IMR-90 (cell line): ENCODE results near the gene MRPL19. TPM values are rescaled to one million over a fixed set of nuclear protein-coding genes. Genes with fewer than 3 reads are reported as not detected.

Experiments used
- ATAC-seq: fragments of 200-7000 bp; cut with Tn5 transposase; 2 replicates; pipeline ENCODE4 v1.9.1; 2020; ENCODE audit warnings: low read depth, mild to moderate bottlenecking, moderate library complexity
- BruUV-seq: library from RNA; stranded (reverse); fragments of 400-500 nt; replicated peaks from 2 replicates; lab custom pipeline; 2021; lab: Mats Ljungman, UMichigan
- CTCF ChIA-PET: fragments of 300-600 bp; formaldehyde crosslinking; extraction: SDS; loops from one replicate; lab custom pipeline; 2021; ENCODE audit warnings: antibody characterized with exemption; lab: Yijun Ruan, JAX
- POLR2A ChIA-PET: fragments of 300-600 bp; sonication (Branson Sonifier 250); formaldehyde crosslinking; loops from one replicate; lab custom pipeline; 2022; ENCODE audit warnings: antibody characterized with exemption; ENCODE audit not compliant: unreplicated experiment; lab: Charles Lee
- DNase-seq: peaks from one replicate; pipeline ENCODE4 v3.0.0; 2013
- H2AFZ ChIP-seq: replicated peaks from 2 replicates; pipeline ENCODE3; 2013; ENCODE audit warnings: low read length, mild to moderate bottlenecking; ENCODE audit not compliant: poor library complexity
- H2AK5ac ChIP-seq: 2 replicates; pipeline ENCODE4 v1.6.1; 2013; ENCODE audit warnings: low read depth, low read length, inconsistent platforms
- H2AK9ac ChIP-seq: replicated peaks from 2 replicates; pipeline ENCODE3; 2013; ENCODE audit warnings: mild to moderate bottlenecking, low read depth, low read length, moderate library complexity; ENCODE audit not compliant: poor library complexity
- H2BK120ac ChIP-seq: 2 replicates; pipeline ENCODE4 v1.6.1; 2013; ENCODE audit warnings: low read depth, low read length, inconsistent platforms
- H2BK15ac ChIP-seq: 3 replicates; pipeline ENCODE4 v1.6.1; 2013; ENCODE audit warnings: low read depth, low read length, inconsistent platforms
- H2BK20ac ChIP-seq: 2 replicates; pipeline ENCODE4 v1.6.1; 2013; ENCODE audit warnings: low read depth, mild to moderate bottlenecking, inconsistent platforms, low read length, moderate library complexity
- H2BK5ac ChIP-seq: 2 replicates; pipeline ENCODE4 v1.6.1; 2013; ENCODE audit warnings: mild to moderate bottlenecking, low read depth, low read length, inconsistent platforms; ENCODE audit not compliant: poor library complexity, severe bottlenecking
- H3K14ac ChIP-seq: replicated peaks from 2 replicates; pipeline ENCODE4 v1.6.1; 2013; ENCODE audit warnings: low read depth, low read length, inconsistent platforms
- H3K18ac ChIP-seq: 2 replicates; pipeline ENCODE4 v1.6.1; 2013; ENCODE audit warnings: low read depth, low read length, control low read depth
- H3K23ac ChIP-seq: 2 replicates; pipeline ENCODE4 v1.6.1; 2013; ENCODE audit warnings: low read depth, low read length, inconsistent platforms
- H3K27ac ChIP-seq: 2 replicates; pipeline ENCODE4 v1.5.1; 2013; ENCODE audit warnings: mild to moderate bottlenecking, control low read depth, low read length; ENCODE audit not compliant: insufficient read depth
- H3K27me3 ChIP-seq: 2 replicates; pipeline ENCODE4 v1.6.1; 2013; ENCODE audit warnings: low read length; ENCODE audit not compliant: control insufficient read depth, insufficient read depth
- H3K36me3 ChIP-seq: 2 replicates; pipeline ENCODE4 v1.6.1; 2013; ENCODE audit warnings: low read length, mixed read lengths; ENCODE audit not compliant: control insufficient read depth, insufficient read depth
- H3K4ac ChIP-seq: 2 replicates; pipeline ENCODE4 v1.6.1; 2013; ENCODE audit warnings: low read depth, low read length, inconsistent platforms
- H3K4me1 ChIP-seq: 2 replicates; pipeline ENCODE4 v1.6.1; 2013; ENCODE audit warnings: low read length, mixed read lengths; ENCODE audit not compliant: control insufficient read depth, insufficient read depth
- H3K4me2 ChIP-seq: 2 replicates; pipeline ENCODE4 v1.6.1; 2013; ENCODE audit warnings: low read depth, mild to moderate bottlenecking, control low read depth, low read length, moderate library complexity
- H3K4me3 ChIP-seq: 2 replicates; pipeline ENCODE4 v1.5.1; 2013; ENCODE audit warnings: low read depth, mild to moderate bottlenecking, control low read depth, low read length, moderate library complexity; ENCODE audit not compliant: insufficient read depth
- H3K56ac ChIP-seq: 2 replicates; pipeline ENCODE4 v1.6.1; 2013; ENCODE audit warnings: low read length, inconsistent platforms; ENCODE audit not compliant: insufficient read depth; ENCODE audit errors: extremely low read depth
- H3K79me1 ChIP-seq, 2 experiments: 2 replicates each; pipeline ENCODE4 v1.6.1; 2013; ENCODE audit warnings: low read length in 2 of 2, inconsistent platforms in 1 of 2, low read depth in 1 of 2
- H3K9ac ChIP-seq: 2 replicates; pipeline ENCODE4 v1.6.1; 2013; ENCODE audit warnings: low read depth, low read length, control low read depth
- H3K9me1 ChIP-seq: 2 replicates; pipeline ENCODE4 v1.6.1; 2013; ENCODE audit warnings: low read length, inconsistent platforms; ENCODE audit not compliant: insufficient read depth
- H3K9me3 ChIP-seq: 2 replicates; pipeline ENCODE4 v1.6.1; 2013; ENCODE audit warnings: low read length; ENCODE audit not compliant: control insufficient read depth, insufficient read depth
- H4K20me1 ChIP-seq: 2 replicates; pipeline ENCODE4 v1.6.1; 2013; ENCODE audit warnings: low read length, inconsistent platforms; ENCODE audit not compliant: insufficient read depth
- H4K5ac ChIP-seq: 2 replicates; pipeline ENCODE4 v1.6.1; 2013; ENCODE audit warnings: mild to moderate bottlenecking, low read depth, low read length, control low read depth
- H4K8ac ChIP-seq, 2 experiments: 2 replicates each; pipeline ENCODE4 v1.6.1; 2013; ENCODE audit warnings: low read depth in 2 of 2, low read length in 2 of 2, control low read depth in 1 of 2, inconsistent platforms in 1 of 2
- H4K91ac ChIP-seq: 2 replicates; pipeline ENCODE4 v1.6.1; 2013; ENCODE audit warnings: low read depth, low read length, inconsistent platforms; ENCODE audit not compliant: insufficient read depth
- BHLHE40 ChIP-seq: fragments of 150-350 bp; IDR thresholded peaks from 2 replicates; pipeline ENCODE4 v1.6.1; 2016; ENCODE audit warnings: mild to moderate bottlenecking, low read depth, low read length
- CEBPB ChIP-seq: IDR thresholded peaks from 2 replicates; pipeline ENCODE4 v1.6.1; 2012; ENCODE audit warnings: low read depth, low read length, improper control_type of control experiment
- CHD1 ChIP-seq: IDR thresholded peaks from 2 replicates; pipeline ENCODE4 v1.6.1; 2012; ENCODE audit warnings: low read depth, low read length, improper control_type of control experiment
- FOS ChIP-seq: fragments of 150-350 bp; IDR thresholded peaks from 2 replicates; pipeline ENCODE4 v1.6.1; 2016; ENCODE audit warnings: low read depth, low read length
- MAFK ChIP-seq: IDR thresholded peaks from 2 replicates; pipeline ENCODE4 v1.6.1; 2012; ENCODE audit warnings: low read depth, low read length, improper control_type of control experiment
- MAZ ChIP-seq: IDR thresholded peaks from 2 replicates; pipeline ENCODE4 v1.6.1; 2012; ENCODE audit warnings: low read depth, mild to moderate bottlenecking, low read length, improper control_type of control experiment, moderate library complexity, borderline replicate concordance
- MXI1 ChIP-seq: IDR thresholded peaks from 2 replicates; pipeline ENCODE4 v1.6.1; 2012; ENCODE audit warnings: low read depth, mild to moderate bottlenecking, low read length, moderate library complexity, borderline replicate concordance
- NFE2L2 ChIP-seq: fragments of 150-350 bp; IDR thresholded peaks from 2 replicates; pipeline ENCODE4 v1.6.1; 2016; ENCODE audit warnings: low read depth, mild to moderate bottlenecking, low read length
- POLR2A ChIP-seq: IDR thresholded peaks from 2 replicates; pipeline ENCODE4 v1.6.1; 2012; ENCODE audit warnings: mild to moderate bottlenecking, low read depth, low read length
- RAD21 ChIP-seq: IDR thresholded peaks from 2 replicates; pipeline ENCODE4 v1.6.1; 2012; ENCODE audit warnings: low read length, improper control_type of control experiment
- RCOR1 ChIP-seq: IDR thresholded peaks from 2 replicates; pipeline ENCODE4 v1.6.1; 2012; ENCODE audit warnings: mild to moderate bottlenecking, low read length, improper control_type of control experiment; ENCODE audit not compliant: insufficient replicate concordance
- RFX5 ChIP-seq: IDR thresholded peaks from 2 replicates; pipeline ENCODE4 v1.8.0; 2012; ENCODE audit warnings: low read depth, mild to moderate bottlenecking, low read length, moderate library complexity
- SMC3 ChIP-seq: fragments of 150-350 bp; IDR thresholded peaks from 2 replicates; pipeline ENCODE4 v1.6.1; 2016; ENCODE audit warnings: low read depth, mild to moderate bottlenecking, antibody characterized with exemption, low read length, moderate library complexity
- WGBS, 2 experiments: methylation state at CpG; one replicate each; pipeline versions ENCODE4 v1.1.5 to v1.1.7; 2013; ENCODE audit warnings: missing lambda C conversion rate in 2 of 2; ENCODE audit not compliant: insufficient read length in 1 of 2; ENCODE audit errors: extremely low coverage in 2 of 2; 5-methylcytosine and 5-hydroxymethylcytosine counted together
- dilution Hi-C: fragments of 300-500 bp; cut with HindIII; formaldehyde crosslinking; loops from one replicate; pipeline ENCODE4 v1.14.3; 2018; ENCODE audit warnings: low sequenced_read_pairs; ENCODE audit not compliant: unreplicated experiment
- in situ Hi-C: fragments of 300-500 bp; cut with MboI; formaldehyde crosslinking; loops from 3 replicates; pipeline ENCODE4 v1.14.3; 2019; ENCODE audit warnings: low sequenced_read_pairs, inconsistent platforms, mixed read lengths
- intact Hi-C: fragments of 100-400 bp; cut with micrococcal nuclease; formaldehyde crosslinking; loops from 2 replicates; pipeline ENCODE4 v1.10.0; 2022
- polyA plus RNA-seq, 3 experiments: library from polyadenylated mRNA; depleted of rRNA; stranded (reverse); fragments of >200 nt; gene quantifications; 2 replicates each; pipeline ENCODE4 v1.2.3, GENCODE V29; 2012; ENCODE audit warnings: low replicate concordance in 1 of 3
- total RNA-seq: library from RNA; depleted of rRNA; stranded (reverse); fragments of >200 nt; gene quantifications from 2 replicates; pipeline ENCODE4 v1.2.3, GENCODE V29; 2012
- TF ChIP-seq, protein P1 (sequence below): conservative IDR thresholded peaks from 2 replicates; pipeline ENCODE4 v1.5.1; 2012; ENCODE audit warnings: mild to moderate bottlenecking, low read depth, low read length, improper control_type of control experiment
- TF ChIP-seq, protein P2 (sequence below): fragments of 150-350 bp; IDR thresholded peaks from 2 replicates; pipeline ENCODE4 v1.6.1; 2016; ENCODE audit warnings: low read depth, mild to moderate bottlenecking, low read length, moderate library complexity, borderline replicate concordance
- TF ChIP-seq, protein P3 (sequence below): fragments of 150-350 bp; IDR thresholded peaks from 2 replicates; pipeline ENCODE4 v1.6.1; 2017; ENCODE audit warnings: mild to moderate bottlenecking, antibody characterized with exemption, low read length, low read depth

Gene MRPL19
- total and polyA plus RNA-seq, 2 of the 4 experiments (the other 2 are of a cell fraction), result 24.8 to 28.5 TPM

DNA sequence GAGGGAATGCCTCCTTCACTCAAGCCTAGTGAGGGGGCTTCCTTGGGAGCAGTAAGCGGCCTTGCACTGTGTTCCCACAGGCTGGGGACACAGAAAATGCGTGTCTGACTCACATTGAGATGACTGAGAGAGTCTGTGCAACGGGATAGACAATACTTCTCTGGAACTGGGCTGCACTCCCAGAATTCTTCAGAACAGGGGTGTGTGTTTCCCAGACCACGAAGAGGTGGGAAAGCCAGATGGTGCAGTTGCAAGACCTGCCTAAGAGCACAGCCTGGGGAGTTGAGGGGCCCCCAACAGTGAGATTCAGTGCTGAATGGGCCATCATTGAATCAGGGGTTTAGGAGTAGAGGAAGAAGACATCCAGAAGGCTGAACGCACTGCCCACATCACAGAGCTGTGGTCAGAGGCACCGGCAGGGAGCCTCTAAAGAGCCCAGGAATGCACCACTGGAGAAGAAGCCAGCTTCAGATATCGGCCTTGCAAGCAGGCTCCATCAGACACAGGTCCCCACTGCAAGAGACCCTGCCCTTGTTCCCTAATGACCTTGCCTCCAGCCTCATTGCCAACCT, 36.6 kb upstream of the MRPL19 start:
- H4K20me1 ChIP-seq, result no peaks in the 10 kb centered on the region
- H2AK9ac ChIP-seq, result no peak overlapping the region
- H3K4me1 ChIP-seq, result peaks cover 13% of the 10 kb centered on the region
- no peak overlapping the region for H3K4me3 ChIP-seq
- in situ Hi-C loops (loop anchor here (5.0 to 25.0 kb wide), 5 partner anchors 48 to 923 kb away; partner anchors contain the start of gene EVA1A), intact Hi-C loops (loop anchor here (1.0 to 5.0 kb wide), 3 partner anchors 145 to 693 kb away; partner anchors contain the start of gene TACR1), dilution Hi-C loops (no loop called here)
- no peak overlapping the region for H4K91ac ChIP-seq
- no peak overlapping the region for H3K4me2 ChIP-seq
- no peak overlapping the region for H3K4ac ChIP-seq
- no peak overlapping the region for H2AFZ ChIP-seq
- H3K56ac ChIP-seq, result no peak overlapping the region
- BruUV-seq, result no TSS peak
- H2BK15ac ChIP-seq, result no peak overlapping the region
- no peaks in the 10 kb centered on the region for H3K36me3 ChIP-seq
- no peak overlapping the region for H3K9ac ChIP-seq
- WGBS, 2 experiments, result 66% methylated on average over 5 of the region's 7 CpGs; no CpG with 5 or more reads in 1 of the 2 experiments
- no peak for ATAC-seq
- no peak overlapping the region for H2AK5ac ChIP-seq
- no peak overlapping the region for H2BK120ac ChIP-seq
- no peak overlapping the region for H3K18ac ChIP-seq
- peaks cover 0 to 15% of the 10 kb centered on the region in 2 experiments; a peak in 2 of 4 replicates for H3K79me1 ChIP-seq
- no peaks in the 10 kb centered on the region for H3K9me3 ChIP-seq
- H3K27me3 ChIP-seq, result peaks cover 24% of the 10 kb centered on the region
- H2BK20ac ChIP-seq, result no peak overlapping the region
- H3K9me1 ChIP-seq, result peaks cover 14% of the 10 kb centered on the region
- TF ChIP-seq MXI1 (no peak), FOS (no peak), CEBPB (no peak), SMC3 (no peak), POLR2A (no peak), MAFK (no peak), BHLHE40 (no peak), RAD21 (no peak), CHD1 (no peak), MAZ (no peak), RFX5 (no peak), RCOR1 (no peak), NFE2L2 (no peak)
- TF ChIP-seq, protein P1, sequence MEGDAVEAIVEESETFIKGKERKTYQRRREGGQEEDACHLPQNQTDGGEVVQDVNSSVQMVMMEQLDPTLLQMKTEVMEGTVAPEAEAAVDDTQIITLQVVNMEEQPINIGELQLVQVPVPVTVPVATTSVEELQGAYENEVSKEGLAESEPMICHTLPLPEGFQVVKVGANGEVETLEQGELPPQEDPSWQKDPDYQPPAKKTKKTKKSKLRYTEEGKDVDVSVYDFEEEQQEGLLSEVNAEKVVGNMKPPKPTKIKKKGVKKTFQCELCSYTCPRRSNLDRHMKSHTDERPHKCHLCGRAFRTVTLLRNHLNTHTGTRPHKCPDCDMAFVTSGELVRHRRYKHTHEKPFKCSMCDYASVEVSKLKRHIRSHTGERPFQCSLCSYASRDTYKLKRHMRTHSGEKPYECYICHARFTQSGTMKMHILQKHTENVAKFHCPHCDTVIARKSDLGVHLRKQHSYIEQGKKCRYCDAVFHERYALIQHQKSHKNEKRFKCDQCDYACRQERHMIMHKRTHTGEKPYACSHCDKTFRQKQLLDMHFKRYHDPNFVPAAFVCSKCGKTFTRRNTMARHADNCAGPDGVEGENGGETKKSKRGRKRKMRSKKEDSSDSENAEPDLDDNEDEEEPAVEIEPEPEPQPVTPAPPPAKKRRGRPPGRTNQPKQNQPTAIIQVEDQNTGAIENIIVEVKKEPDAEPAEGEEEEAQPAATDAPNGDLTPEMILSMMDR, result no peak
- TF ChIP-seq, protein P2, sequence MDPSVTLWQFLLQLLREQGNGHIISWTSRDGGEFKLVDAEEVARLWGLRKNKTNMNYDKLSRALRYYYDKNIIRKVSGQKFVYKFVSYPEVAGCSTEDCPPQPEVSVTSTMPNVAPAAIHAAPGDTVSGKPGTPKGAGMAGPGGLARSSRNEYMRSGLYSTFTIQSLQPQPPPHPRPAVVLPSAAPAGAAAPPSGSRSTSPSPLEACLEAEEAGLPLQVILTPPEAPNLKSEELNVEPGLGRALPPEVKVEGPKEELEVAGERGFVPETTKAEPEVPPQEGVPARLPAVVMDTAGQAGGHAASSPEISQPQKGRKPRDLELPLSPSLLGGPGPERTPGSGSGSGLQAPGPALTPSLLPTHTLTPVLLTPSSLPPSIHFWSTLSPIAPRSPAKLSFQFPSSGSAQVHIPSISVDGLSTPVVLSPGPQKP, result no peak
- TF ChIP-seq, protein P3, sequence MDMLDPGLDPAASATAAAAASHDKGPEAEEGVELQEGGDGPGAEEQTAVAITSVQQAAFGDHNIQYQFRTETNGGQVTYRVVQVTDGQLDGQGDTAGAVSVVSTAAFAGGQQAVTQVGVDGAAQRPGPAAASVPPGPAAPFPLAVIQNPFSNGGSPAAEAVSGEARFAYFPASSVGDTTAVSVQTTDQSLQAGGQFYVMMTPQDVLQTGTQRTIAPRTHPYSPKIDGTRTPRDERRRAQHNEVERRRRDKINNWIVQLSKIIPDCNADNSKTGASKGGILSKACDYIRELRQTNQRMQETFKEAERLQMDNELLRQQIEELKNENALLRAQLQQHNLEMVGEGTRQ, result no peak
- DNase-seq, result peak; percentile 36
- H4K5ac ChIP-seq, result no peak overlapping the region
- CTCF ChIA-PET, result interaction anchor here (0.6 to 3.5 kb wide), 4 partner anchors 10 to 190 kb away, joined by 3 to 36 read pairs (median 8); no protein-coding TSS in a partner anchor
- no peak overlapping the region for H2BK5ac ChIP-seq
- POLR2A ChIA-PET, result no interaction called here
- no peak overlapping the region for H3K27ac ChIP-seq
- H3K14ac ChIP-seq, result no peak overlapping the region
- no peak overlapping the region for H4K8ac ChIP-seq
- no peak overlapping the region for H3K23ac ChIP-seq
